HepG2 (cell line): ENCODE results near the gene NAT9. TPM values are rescaled to one million over a fixed set of nuclear protein-coding genes. Genes with fewer than 3 reads are reported as not detected.

Source experiments
- CBX2 ChIP-seq, 2 experiments: fragments of 200-600 bp in 1 of 2; sonication (generic); formaldehyde crosslinking in 1 of 2; IDR thresholded peaks; 2 replicates each; pipeline versions ENCODE4 v1.7.0 to v1.8.1; 2018 to 2022; ENCODE audit warnings: low read depth in 2 of 2, low read length in 1 of 2, mild to moderate bottlenecking in 1 of 2, missing genetic modification reagents in 1 of 2
- EED ChIP-seq: sonication (generic); formaldehyde crosslinking; IDR thresholded peaks from 2 replicates; pipeline ENCODE4 v1.5.0; 2020; ENCODE audit warnings: mild to moderate bottlenecking, missing genetic modification reagents
- KLF12 ChIP-seq: sonication (generic); formaldehyde crosslinking; IDR thresholded peaks from 2 replicates; pipeline ENCODE4 v1.4.0; 2020; ENCODE audit warnings: missing genetic modification reagents, borderline replicate concordance
- MZF1 ChIP-seq: sonication (generic); formaldehyde crosslinking; IDR thresholded peaks from 2 replicates; pipeline ENCODE4 v1.8.1; 2023; ENCODE audit warnings: mild to moderate bottlenecking, missing genetic modification reagents, borderline replicate concordance
- NAIF1 ChIP-seq: sonication (generic); formaldehyde crosslinking; IDR thresholded peaks from 2 replicates; pipeline ENCODE4 v1.5.0; 2020; ENCODE audit warnings: mild to moderate bottlenecking, missing genetic modification reagents, borderline replicate concordance
- NFYC ChIP-seq: IDR thresholded peaks from 2 replicates; pipeline ENCODE4 v1.6.1; 2016; ENCODE audit warnings: missing genetic modification reagents, missing compliant biosample characterization
- PITX1 ChIP-seq: sonication (generic); formaldehyde crosslinking; IDR thresholded peaks from 2 replicates; pipeline ENCODE4 v1.5.1; 2020; ENCODE audit warnings: mild to moderate bottlenecking, missing genetic modification reagents
- POLR2A ChIP-seq, 2 experiments: IDR thresholded peaks; 2 replicates each; pipeline ENCODE4 v1.6.1; 2011; ENCODE audit warnings: low read depth in 2 of 2, low read length in 2 of 2, mild to moderate bottlenecking in 1 of 2, moderate library complexity in 1 of 2; ENCODE audit not compliant: insufficient read depth in 1 of 2
- RCOR2 ChIP-seq: IDR thresholded peaks from 2 replicates; pipeline ENCODE4 v1.6.1; 2016; ENCODE audit warnings: missing biosample characterization, missing genetic modification reagents
- SNAI1 ChIP-seq: sonication (generic); formaldehyde crosslinking; IDR thresholded peaks from 2 replicates; pipeline ENCODE4 v1.5.0; 2020; ENCODE audit warnings: mild to moderate bottlenecking, missing genetic modification reagents, borderline replicate concordance
- THAP11 ChIP-seq: IDR thresholded peaks from 2 replicates; pipeline ENCODE4 v1.6.1; 2016; ENCODE audit warnings: missing biosample characterization, missing genetic modification reagents
- ZFX ChIP-seq: sonication (generic); formaldehyde crosslinking; IDR thresholded peaks from 2 replicates; pipeline ENCODE4 v1.4.0; 2020; ENCODE audit warnings: mild to moderate bottlenecking, low read depth, missing genetic modification reagents, moderate library complexity
- ZNF543 ChIP-seq: sonication (generic); formaldehyde crosslinking; IDR thresholded peaks from 2 replicates; pipeline ENCODE4 v1.4.0; 2020; ENCODE audit warnings: mild to moderate bottlenecking, missing genetic modification reagents
- ZNF709 ChIP-seq: sonication (generic); formaldehyde crosslinking; IDR thresholded peaks from 2 replicates; pipeline ENCODE4 v1.5.0; 2020; ENCODE audit warnings: mild to moderate bottlenecking, missing genetic modification reagents
- ZNF724P ChIP-seq: sonication (generic); formaldehyde crosslinking; IDR thresholded peaks from 2 replicates; pipeline ENCODE4 v1.8.0; 2022; ENCODE audit warnings: missing genetic modification reagents, borderline replicate concordance
- ZNF768 ChIP-seq: sonication (generic); formaldehyde crosslinking; IDR thresholded peaks from 2 replicates; pipeline ENCODE4 v1.4.0; 2020; ENCODE audit warnings: missing genetic modification reagents
- polyA plus RNA-seq, 8 experiments: library from polyadenylated mRNA; depleted of rRNA in 3 of 8; stranded (reverse) in 7 of 8; unstranded in 1 of 8; fragments of >200 nt; fragmentation: Illumina TruSeq in 4 of 8; extraction: Trizol in 4 of 8; gene quantifications; 2 replicates each; pipeline versions ENCODE4 v1.2.1 to v1.2.3, GENCODE V29; 2011 to 2016; ENCODE audit warnings: low read depth in 4 of 8, missing spikeins in 1 of 8, mixed read lengths in 1 of 8; ENCODE audit not compliant: insufficient read depth in 1 of 8
- total RNA-seq, 5 experiments: library from RNA; depleted of rRNA; stranded (reverse); fragments of >200 nt; fragmentation: Illumina TruSeq; extraction: Trizol; gene quantifications; 2 replicates each; pipeline ENCODE4 v1.2.3, GENCODE V29; 2016; ENCODE audit warnings: low read depth in 1 of 5
- TF ChIP-seq, protein P1 (sequence below): sonication (generic); formaldehyde crosslinking; conservative IDR thresholded peaks from 2 replicates; pipeline ENCODE4 v1.8.0; 2022; ENCODE audit warnings: low read depth, missing genetic modification reagents
- TF ChIP-seq, protein P2 (sequence below): IDR thresholded peaks from 2 replicates; pipeline ENCODE4 v1.6.1; 2018; ENCODE audit warnings: missing genetic modification reagents
- TF ChIP-seq, protein P3 (sequence below): sonication (generic); formaldehyde crosslinking; conservative IDR thresholded peaks from 2 replicates; pipeline ENCODE4 v1.4.0; 2020; ENCODE audit warnings: missing genetic modification reagents
- TF ChIP-seq, protein P4 (sequence below): sonication (generic); formaldehyde crosslinking; IDR thresholded peaks from 2 replicates; pipeline ENCODE4 v1.8.0; 2022; ENCODE audit warnings: mild to moderate bottlenecking, missing genetic modification reagents, moderate library complexity
- TF ChIP-seq, protein P5 (sequence below): sonication (generic); formaldehyde crosslinking; conservative IDR thresholded peaks from 2 replicates; pipeline ENCODE4 v1.4.0; 2020; ENCODE audit warnings: missing genetic modification reagents

NAT9 gene
- total and polyA plus RNA-seq, 2 of the 13 experiments (the other 11 are each of a cell fraction or from before 2014, with no cell fraction given): 39.7 to 44.2 TPM

DNA sequence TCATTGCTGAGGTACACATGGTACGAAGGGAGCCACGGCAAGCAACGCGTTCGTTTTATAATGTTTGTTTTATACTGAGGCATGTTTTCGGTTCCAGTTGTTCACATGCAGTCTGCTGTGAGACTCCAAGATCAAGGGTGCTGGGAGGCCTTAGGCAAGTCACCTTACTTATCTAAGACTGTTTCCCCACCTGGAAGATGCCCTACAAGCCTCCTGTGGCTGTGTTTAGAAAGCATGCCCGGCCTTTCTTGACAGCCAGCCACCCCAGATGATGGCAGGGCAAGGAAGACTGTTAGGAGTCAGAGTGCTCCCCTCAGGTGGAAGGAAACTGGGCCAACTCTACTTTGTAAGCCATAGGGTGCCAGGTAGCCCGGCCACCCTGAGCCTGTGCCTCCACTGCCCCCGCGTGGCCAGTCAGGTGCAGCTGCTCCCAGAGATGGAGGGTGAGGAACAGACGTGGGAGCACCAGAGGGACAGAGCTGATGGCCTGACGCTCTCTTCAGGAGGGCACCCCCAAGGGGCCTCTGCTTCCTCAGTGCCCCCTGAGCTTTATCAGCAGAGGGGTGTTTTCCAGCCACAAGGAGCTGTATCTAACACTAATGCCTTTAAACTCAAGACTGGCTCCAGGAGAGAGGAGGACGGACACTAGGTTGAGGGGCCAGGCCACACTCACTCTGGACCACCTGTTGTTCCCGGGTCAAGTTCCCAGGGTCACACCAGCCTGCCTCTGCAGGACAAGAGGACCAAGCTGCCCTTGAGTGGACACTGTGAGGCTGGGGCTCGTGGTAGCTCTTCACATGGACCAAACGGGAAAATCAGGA is 5.4 kb downstream of the NAT9 start (continued):
- TF ChIP-seq, protein P1, sequence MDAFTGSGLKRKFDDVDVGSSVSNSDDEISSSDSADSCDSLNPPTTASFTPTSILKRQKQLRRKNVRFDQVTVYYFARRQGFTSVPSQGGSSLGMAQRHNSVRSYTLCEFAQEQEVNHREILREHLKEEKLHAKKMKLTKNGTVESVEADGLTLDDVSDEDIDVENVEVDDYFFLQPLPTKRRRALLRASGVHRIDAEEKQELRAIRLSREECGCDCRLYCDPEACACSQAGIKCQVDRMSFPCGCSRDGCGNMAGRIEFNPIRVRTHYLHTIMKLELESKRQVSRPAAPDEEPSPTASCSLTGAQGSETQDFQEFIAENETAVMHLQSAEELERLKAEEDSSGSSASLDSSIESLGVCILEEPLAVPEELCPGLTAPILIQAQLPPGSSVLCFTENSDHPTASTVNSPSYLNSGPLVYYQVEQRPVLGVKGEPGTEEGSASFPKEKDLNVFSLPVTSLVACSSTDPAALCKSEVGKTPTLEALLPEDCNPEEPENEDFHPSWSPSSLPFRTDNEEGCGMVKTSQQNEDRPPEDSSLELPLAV: no peak
- TF ChIP-seq, protein P2, sequence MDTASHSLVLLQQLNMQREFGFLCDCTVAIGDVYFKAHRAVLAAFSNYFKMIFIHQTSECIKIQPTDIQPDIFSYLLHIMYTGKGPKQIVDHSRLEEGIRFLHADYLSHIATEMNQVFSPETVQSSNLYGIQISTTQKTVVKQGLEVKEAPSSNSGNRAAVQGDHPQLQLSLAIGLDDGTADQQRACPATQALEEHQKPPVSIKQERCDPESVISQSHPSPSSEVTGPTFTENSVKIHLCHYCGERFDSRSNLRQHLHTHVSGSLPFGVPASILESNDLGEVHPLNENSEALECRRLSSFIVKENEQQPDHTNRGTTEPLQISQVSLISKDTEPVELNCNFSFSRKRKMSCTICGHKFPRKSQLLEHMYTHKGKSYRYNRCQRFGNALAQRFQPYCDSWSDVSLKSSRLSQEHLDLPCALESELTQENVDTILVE: peak; percentile 80; the same call in 1 of the 2 replicates
- TF ChIP-seq RCOR2 (CRISPR knock-in tag) (no peak), ZFX (CRISPR knock-in tag) (peak; percentile 71), ZNF543 (CRISPR knock-in tag) (no peak), SNAI1 (no peak), EED (CRISPR knock-in tag) (no peak), POLR2A (IDR thresholded peaks at IDR 0.05; ENCODE audit: insufficient read depth in 1 of 2, low read depth in 2 of 2, low read length in 2 of 2) (peak in 1 of 2 experiments; percentile 55; a peak in 2 of 4 replicates), NAIF1 (CRISPR knock-in tag) (no peak; the same call in 1 of the 2 replicates), MZF1 (CRISPR knock-in tag) (0 out of 2 replicates have a peak, but pooled peaks have one; percentile 20), PITX1 (CRISPR knock-in tag) (no peak), THAP11 (CRISPR knock-in tag) (peak; percentile 50), ZNF724P (CRISPR knock-in tag) (no peak), ZNF709 (CRISPR knock-in tag) (no peak), KLF12 (CRISPR knock-in tag) (no peak), CBX2 (IDR thresholded peaks at IDR 0.05; ENCODE audit: low read depth, low read length) (no peak), CBX2 (CRISPR knock-in tag; IDR thresholded peaks at IDR 0.05; ENCODE audit: low read depth) (no peak), NFYC (CRISPR knock-in tag) (peak; percentile 28; the same call in 1 of the 2 replicates), ZNF768 (CRISPR knock-in tag) (no peak)
- TF ChIP-seq, protein P3, sequence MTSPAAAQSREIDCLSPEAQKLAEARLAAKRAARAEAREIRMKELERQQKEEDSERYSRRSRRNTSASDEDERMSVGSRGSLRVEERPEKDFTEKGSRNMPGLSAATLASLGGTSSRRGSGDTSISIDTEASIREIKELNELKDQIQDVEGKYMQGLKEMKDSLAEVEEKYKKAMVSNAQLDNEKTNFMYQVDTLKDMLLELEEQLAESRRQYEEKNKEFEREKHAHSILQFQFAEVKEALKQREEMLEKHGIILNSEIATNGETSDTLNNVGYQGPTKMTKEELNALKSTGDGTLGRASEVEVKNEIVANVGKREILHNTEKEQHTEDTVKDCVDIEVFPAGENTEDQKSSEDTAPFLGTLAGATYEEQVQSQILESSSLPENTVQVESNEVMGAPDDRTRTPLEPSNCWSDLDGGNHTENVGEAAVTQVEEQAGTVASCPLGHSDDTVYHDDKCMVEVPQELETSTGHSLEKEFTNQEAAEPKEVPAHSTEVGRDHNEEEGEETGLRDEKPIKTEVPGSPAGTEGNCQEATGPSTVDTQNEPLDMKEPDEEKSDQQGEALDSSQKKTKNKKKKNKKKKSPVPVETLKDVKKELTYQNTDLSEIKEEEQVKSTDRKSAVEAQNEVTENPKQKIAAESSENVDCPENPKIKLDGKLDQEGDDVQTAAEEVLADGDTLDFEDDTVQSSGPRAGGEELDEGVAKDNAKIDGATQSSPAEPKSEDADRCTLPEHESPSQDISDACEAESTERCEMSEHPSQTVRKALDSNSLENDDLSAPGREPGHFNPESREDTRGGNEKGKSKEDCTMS (CRISPR knock-in tag): no peak
- TF ChIP-seq, protein P4, sequence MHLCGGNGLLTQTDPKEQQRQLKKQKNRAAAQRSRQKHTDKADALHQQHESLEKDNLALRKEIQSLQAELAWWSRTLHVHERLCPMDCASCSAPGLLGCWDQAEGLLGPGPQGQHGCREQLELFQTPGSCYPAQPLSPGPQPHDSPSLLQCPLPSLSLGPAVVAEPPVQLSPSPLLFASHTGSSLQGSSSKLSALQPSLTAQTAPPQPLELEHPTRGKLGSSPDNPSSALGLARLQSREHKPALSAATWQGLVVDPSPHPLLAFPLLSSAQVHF (CRISPR knock-in tag): no peak
- TF ChIP-seq, protein P5, sequence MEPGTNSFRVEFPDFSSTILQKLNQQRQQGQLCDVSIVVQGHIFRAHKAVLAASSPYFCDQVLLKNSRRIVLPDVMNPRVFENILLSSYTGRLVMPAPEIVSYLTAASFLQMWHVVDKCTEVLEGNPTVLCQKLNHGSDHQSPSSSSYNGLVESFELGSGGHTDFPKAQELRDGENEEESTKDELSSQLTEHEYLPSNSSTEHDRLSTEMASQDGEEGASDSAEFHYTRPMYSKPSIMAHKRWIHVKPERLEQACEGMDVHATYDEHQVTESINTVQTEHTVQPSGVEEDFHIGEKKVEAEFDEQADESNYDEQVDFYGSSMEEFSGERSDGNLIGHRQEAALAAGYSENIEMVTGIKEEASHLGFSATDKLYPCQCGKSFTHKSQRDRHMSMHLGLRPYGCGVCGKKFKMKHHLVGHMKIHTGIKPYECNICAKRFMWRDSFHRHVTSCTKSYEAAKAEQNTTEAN: no peak
